OCI-LY7 (cell line): ENCODE data around the gene GBF1.

Experiments
- CTCF ChIP-seq: fragments of 200-600 bp; sonication (generic); conservative IDR thresholded peaks from 2 replicates; pipeline ENCODE4 v1.5.1; 2014; ENCODE audit warnings: mild to moderate bottlenecking, antibody characterized with exemption, low read length, moderate library complexity, mixed read lengths
- EZH2phosphoT487 ChIP-seq: fragments of 200-600 bp; sonication (generic); IDR thresholded peaks from 2 replicates; pipeline ENCODE4 v1.6.1; 2018; ENCODE audit warnings: low read depth, borderline replicate concordance, mild to moderate bottlenecking, mixed run types, antibody characterized with exemption, low read length, moderate library complexity, mixed read lengths

GRCh38 chr10:102316421-102316820 is 71.1 kb downstream of the GBF1 start:
- TF ChIP-seq CTCF: no peak
- TF ChIP-seq EZH2phosphoT487: no peak
